ENCODE results near the gene VANGL2. TPM values are rescaled to one million over a fixed set of nuclear protein-coding genes. Genes with fewer than 3 reads are reported as not detected.

Gene VANGL2
- total and polyA plus RNA-seq, 2 experiments from 2014 or later: 17.7 to 51.3 TPM

- Histone ChIP-seq H4K20me1 (replicated peaks; ENCODE audit: insufficient read depth) (no peaks in the 10 kb centered on the region), H3K79me2 (replicated peaks; ENCODE audit: insufficient read depth) (no peaks in the 10 kb centered on the region), H3K9me2 (ENCODE audit: insufficient read depth) (peaks cover 19% of the 10 kb centered on the region; the same call in 1 of the 2 replicates), H3K36me3 (ENCODE audit: insufficient read depth) (no peaks in the 10 kb centered on the region), H3F3A (replicated peaks; ENCODE audit: low read depth) (no peaks in the 10 kb centered on the region), H3K4me2 (no peak overlapping the region), H3K4me3 (no peak overlapping the region), H3K4me1 (ENCODE audit: insufficient read depth) (no peaks in the 10 kb centered on the region), H3K27ac (ENCODE audit: low read depth) (no peak overlapping the region), H2AFZ (no peak overlapping the region), H3K27me3 (ENCODE audit: insufficient read depth) (no peaks in the 10 kb centered on the region)
- Mint-ChIP-seq H3K27ac (no peak overlapping the region), H3K36me3 (ENCODE audit: low read depth) (no peaks in the 10 kb centered on the region), H3K9me3 (no peaks in the 10 kb centered on the region), H3K27me3 (ENCODE audit: insufficient read depth, low read depth, poor library complexity) (no peaks in the 10 kb centered on the region), H3K4me3 (no peak overlapping the region), H3K4me1 (0 out of 3 replicates have a peak, but pooled peaks cover 2% of the 10 kb centered on the region)
- ATAC-seq (no peak), DNase-seq (ENCODE audit: low spot score) (no peak)
- TF ChIP-seq STAT1 (IDR thresholded peaks at IDR 0.05; ENCODE audit: unreplicated experiment) (no peak), POLR2AphosphoS5 (IDR thresholded peaks at IDR 0.05; ENCODE audit: low read depth) (no peak), EZH2 (IDR thresholded peaks at IDR 0.05; ENCODE audit: low read depth, unreplicated experiment) (no peak), CREB1 (CRISPR knock-in tag; IDR thresholded peaks at IDR 0.05; ENCODE audit: low read depth) (no peak), ZNF462 (CRISPR knock-in tag; IDR thresholded peaks at IDR 0.05) (no peak), CTCF (conservative IDR thresholded peaks at IDR 0.05; ENCODE audit: low read depth in 2 of 2) (no peak), REST (IDR thresholded peaks at IDR 0.05; ENCODE audit: unreplicated experiment) (no peak)
Measured at GRCh38 chr1:160467576-160467975, 67.2 kb downstream of the VANGL2 start.

Measured in GM23338 (cell line).